Left forelimb (tissue), 1 donor: ENCODE data around the gene ISM1.

Experiments used
- DNase-seq: peaks from one replicate; pipeline ENCODE4 v3.0.0-alpha.2; 2018; ENCODE audit warnings: low spot score

Gene ISM1

GRCh38 chr20:13348311-13349234 lies 127.5 kb downstream of the ISM1 start:
- DNase-seq: no peak

GRCh38 chr20:13349235-13349604 lies 128.1 kb downstream of the ISM1 start:
- DNase-seq: no peak
